ENCODE measurements around the gene SKI. TPM values are rescaled to one million over a fixed set of nuclear protein-coding genes. Genes with fewer than 3 reads are reported as not detected.
A peak's percentile ranks its signal among the peaks of the same experiment; 100 is the strongest.

Gene SKI
- total and polyA plus RNA-seq, 12 donors = 4.8 to 53.6 (median 34.7) TPM

GRCh38 chr1:2194319-2194897 is 33.7 kb upstream of the SKI start, which contains the start of gene FAAP20:
FAAP20 (minus strand) TSS chr1:2194772; CDS start chr1:2194749, 23 bp downstream.
- Histone ChIP-seq H3K9me3 (replicated peaks in 1 of 3) (no peaks in the 10 kb centered on the region), H3K36me3 (replicated peaks in 1 of 2) (no peaks in the 10 kb centered on the region), H3K4me3 (peak within 1 kb of the TSS; percentile 11 to 84 (median 30)), H3K27ac (peak within 1 kb of the TSS; percentile 8 to 97 (median 87)), H3K27me3 (no peaks in the 10 kb centered on the region), H3K4me1 (replicated peaks in 1 of 2) (peaks cover 14 to 53% of the 10 kb centered on the region in 2 donors)
- intact Hi-C loops (cut with DNase I) = loop anchor here in 1 of 2 donors (10.0 kb wide), 1 partner anchor 350 kb away; no protein-coding TSS in a partner anchor
- WGBS, 4 donors = 2 to 3% (median 3%) methylated on average over 5 to 50 of the region's 63 CpGs; no CpG with 5 or more reads in 1 of the 4 donors
- peak in 1 of 2 donors; percentile 46 for TF ChIP-seq POLR2A (IDR thresholded peaks at IDR 0.05)
- TF ChIP-seq, protein P1, sequence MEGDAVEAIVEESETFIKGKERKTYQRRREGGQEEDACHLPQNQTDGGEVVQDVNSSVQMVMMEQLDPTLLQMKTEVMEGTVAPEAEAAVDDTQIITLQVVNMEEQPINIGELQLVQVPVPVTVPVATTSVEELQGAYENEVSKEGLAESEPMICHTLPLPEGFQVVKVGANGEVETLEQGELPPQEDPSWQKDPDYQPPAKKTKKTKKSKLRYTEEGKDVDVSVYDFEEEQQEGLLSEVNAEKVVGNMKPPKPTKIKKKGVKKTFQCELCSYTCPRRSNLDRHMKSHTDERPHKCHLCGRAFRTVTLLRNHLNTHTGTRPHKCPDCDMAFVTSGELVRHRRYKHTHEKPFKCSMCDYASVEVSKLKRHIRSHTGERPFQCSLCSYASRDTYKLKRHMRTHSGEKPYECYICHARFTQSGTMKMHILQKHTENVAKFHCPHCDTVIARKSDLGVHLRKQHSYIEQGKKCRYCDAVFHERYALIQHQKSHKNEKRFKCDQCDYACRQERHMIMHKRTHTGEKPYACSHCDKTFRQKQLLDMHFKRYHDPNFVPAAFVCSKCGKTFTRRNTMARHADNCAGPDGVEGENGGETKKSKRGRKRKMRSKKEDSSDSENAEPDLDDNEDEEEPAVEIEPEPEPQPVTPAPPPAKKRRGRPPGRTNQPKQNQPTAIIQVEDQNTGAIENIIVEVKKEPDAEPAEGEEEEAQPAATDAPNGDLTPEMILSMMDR (IDR thresholded peaks at IDR 0.05) = no peak
- DNase-seq = peak in 1 of 7 donors; percentile 73

- H3K36me3 ChIP-seq (replicated peaks in 1 of 2) = no peaks in the 10 kb centered on the region
- H3K9me3 ChIP-seq (replicated peaks in 1 of 3) = no peaks in the 10 kb centered on the region
- peak; percentile 89 to 95 (median 92) for DNase-seq
- intact Hi-C loops (cut with DNase I) = loop anchor here in 1 of 2 donors (5.0 to 10.0 kb wide), 2 partner anchors 122 to 350 kb away; no protein-coding TSS in a partner anchor
- 1 to 10% (median 2%) methylated on average over 2 to 35 of the region's 35 CpGs for WGBS, 4 donors
- no peaks in the 10 kb centered on the region for H3K27me3 ChIP-seq
- peak in 1 of 2 donors; percentile 25 for TF ChIP-seq POLR2A (IDR thresholded peaks at IDR 0.05)
- TF ChIP-seq, protein P1 (IDR thresholded peaks at IDR 0.05) = peak; percentile 53 to 99 (median 96)
- peak overlapping the region; percentile 8 to 97 (median 87) for H3K27ac ChIP-seq
- peaks cover 11 to 56% of the 10 kb centered on the region in 2 donors for H3K4me1 ChIP-seq (replicated peaks in 1 of 2)
- peak overlapping the region; percentile 11 to 84 (median 30) for H3K4me3 ChIP-seq
Measured at GRCh38 chr1:2194898-2195673, 33.0 kb upstream of the SKI start.

- WGBS, 4 donors = 73 to 79% (median 77%) methylated on average over 5 to 11 of the region's 11 CpGs
- no peak for TF ChIP-seq POLR2A (IDR thresholded peaks at IDR 0.05)
- TF ChIP-seq, protein P1 (IDR thresholded peaks at IDR 0.05) = no peak
- no peak for DNase-seq
- intact Hi-C loops (cut with DNase I) = loop anchor here in 1 of 2 donors (2.0 to 10.0 kb wide), 3 partner anchors 122 to 349 kb away; no protein-coding TSS in a partner anchor
- Histone ChIP-seq H3K4me3 (no peak overlapping the region), H3K27ac (peak overlapping the region in 4 of 5 donors; percentile 65 to 97 (median 92)), H3K27me3 (no peaks in the 10 kb centered on the region), H3K4me1 (replicated peaks in 1 of 2) (peaks cover 4 to 49% of the 10 kb centered on the region in 2 donors), H3K36me3 (replicated peaks in 1 of 2) (no peaks in the 10 kb centered on the region), H3K9me3 (replicated peaks in 1 of 3) (no peaks in the 10 kb centered on the region)
Measured at GRCh38 chr1:2195785-2196184, 32.3 kb upstream of the SKI start.
